ENCODE measurements around the gene CNDP1. TPM values are rescaled to one million over a fixed set of nuclear protein-coding genes. Genes with fewer than 3 reads are reported as not detected.

CNDP1 gene
- total RNA-seq, 2 donors from 2014 or later, result under 0.01 TPM; not detected in 1

DNA sequence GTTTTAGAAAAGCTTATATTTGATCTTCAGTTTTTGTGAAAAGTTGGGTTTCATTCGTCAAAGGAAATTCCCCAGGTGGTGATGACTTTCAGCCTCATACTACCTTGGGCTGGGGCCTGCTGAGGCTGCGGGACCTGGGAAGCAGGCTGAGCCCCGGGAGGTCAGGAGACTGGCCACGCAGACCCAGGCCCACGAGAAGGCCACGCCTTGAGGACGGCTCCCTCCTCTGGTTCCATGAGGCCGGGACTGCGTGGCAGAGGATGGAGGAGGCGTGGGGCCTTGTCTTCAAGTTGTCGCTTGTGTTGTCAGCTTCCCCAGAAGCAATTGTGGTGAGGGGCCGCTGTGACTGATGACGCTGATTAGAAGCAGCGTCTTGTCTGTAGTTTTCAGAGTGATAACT, 26.4 kb upstream of the CNDP1 start:
- intact Hi-C loops (cut with DNase I), result no loop called here
- Histone ChIP-seq H3K27me3 (no peaks in the 10 kb centered on the region), H3K27ac (peak overlapping the region; percentile 60 to 86 (median 78)), H3K4me1 (peaks cover 69% of the 10 kb centered on the region), H3K36me3 (replicated peaks in 1 of 2; ENCODE audit: insufficient read depth in 1 of 2, low read depth in 2 of 2) (peaks cover 0 to 24% of the 10 kb centered on the region in 2 donors), H3K9me3 (no peaks in the 10 kb centered on the region), H3K4me3 (no peak overlapping the region)
- TF ChIP-seq, protein P1, sequence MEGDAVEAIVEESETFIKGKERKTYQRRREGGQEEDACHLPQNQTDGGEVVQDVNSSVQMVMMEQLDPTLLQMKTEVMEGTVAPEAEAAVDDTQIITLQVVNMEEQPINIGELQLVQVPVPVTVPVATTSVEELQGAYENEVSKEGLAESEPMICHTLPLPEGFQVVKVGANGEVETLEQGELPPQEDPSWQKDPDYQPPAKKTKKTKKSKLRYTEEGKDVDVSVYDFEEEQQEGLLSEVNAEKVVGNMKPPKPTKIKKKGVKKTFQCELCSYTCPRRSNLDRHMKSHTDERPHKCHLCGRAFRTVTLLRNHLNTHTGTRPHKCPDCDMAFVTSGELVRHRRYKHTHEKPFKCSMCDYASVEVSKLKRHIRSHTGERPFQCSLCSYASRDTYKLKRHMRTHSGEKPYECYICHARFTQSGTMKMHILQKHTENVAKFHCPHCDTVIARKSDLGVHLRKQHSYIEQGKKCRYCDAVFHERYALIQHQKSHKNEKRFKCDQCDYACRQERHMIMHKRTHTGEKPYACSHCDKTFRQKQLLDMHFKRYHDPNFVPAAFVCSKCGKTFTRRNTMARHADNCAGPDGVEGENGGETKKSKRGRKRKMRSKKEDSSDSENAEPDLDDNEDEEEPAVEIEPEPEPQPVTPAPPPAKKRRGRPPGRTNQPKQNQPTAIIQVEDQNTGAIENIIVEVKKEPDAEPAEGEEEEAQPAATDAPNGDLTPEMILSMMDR (IDR thresholded peaks at IDR 0.05), result no peak
- peak in 1 of 3 donors; percentile 26 for TF ChIP-seq POLR2A (IDR thresholded peaks at IDR 0.05)
- 41 to 44% methylated on average over 13 to 14 of the region's 14 CpGs for WGBS, 2 donors
- no peak for DNase-seq
- ATAC-seq, result no peak

DNA sequence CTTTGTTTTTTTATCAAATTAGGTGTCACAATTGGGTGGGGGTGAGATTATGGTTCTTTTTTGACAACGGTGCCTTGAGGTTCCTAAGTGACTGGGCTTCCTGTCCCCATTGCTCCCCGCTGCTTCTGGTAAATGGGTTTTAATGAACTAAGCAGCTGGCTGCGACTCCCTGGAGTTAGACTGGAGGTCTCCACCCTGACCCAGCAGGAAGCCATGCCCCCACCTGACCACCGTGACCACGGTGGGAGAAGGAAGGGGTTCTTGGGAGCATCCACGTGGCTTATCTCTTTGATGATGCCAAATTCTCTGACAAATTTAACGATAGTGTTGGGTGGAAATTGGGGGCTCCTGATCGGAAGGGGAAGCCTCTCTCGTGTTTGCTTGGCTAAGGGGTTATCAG, 25.9 kb upstream of the CNDP1 start:
- peak in 1 of 4 donors; percentile 9 for DNase-seq

DNA sequence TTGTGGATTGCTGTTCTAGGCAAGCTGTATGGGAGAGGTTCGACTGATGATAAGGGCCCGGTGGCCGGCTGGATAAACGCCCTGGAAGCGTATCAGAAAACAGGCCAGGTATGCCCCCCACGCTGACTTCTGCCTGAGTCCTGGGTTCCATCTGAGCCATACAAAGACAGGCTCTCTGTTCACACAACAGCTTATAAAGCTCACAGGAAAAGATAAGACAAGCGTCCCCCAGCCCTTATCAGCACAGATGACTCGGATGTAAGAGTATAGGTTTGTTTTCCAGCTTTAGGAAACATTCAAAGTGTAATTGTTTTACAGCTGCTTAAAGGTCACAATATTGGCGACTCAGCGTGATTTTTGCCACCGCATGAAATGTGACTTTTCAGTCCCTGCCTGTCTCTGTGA, 25.5 kb upstream of the CNDP1 start:
- intact Hi-C loops (cut with DNase I), result no loop called here
- Histone ChIP-seq H3K27me3 (no peaks in the 10 kb centered on the region), H3K9me3 (no peaks in the 10 kb centered on the region), H3K4me3 (no peak overlapping the region), H3K36me3 (replicated peaks in 1 of 2; ENCODE audit: insufficient read depth in 1 of 2, low read depth in 2 of 2) (peaks cover 6 to 29% of the 10 kb centered on the region in 2 donors), H3K27ac (peak overlapping the region; percentile 60 to 86 (median 78)), H3K4me1 (peaks cover 65% of the 10 kb centered on the region)
- no peak for TF ChIP-seq POLR2A (IDR thresholded peaks at IDR 0.05)
- TF ChIP-seq, protein P1 (IDR thresholded peaks at IDR 0.05), result no peak
- peak in 1 of 4 donors; percentile 8 for DNase-seq
- no peak for ATAC-seq
- 33 to 45% methylated on average over 11 of the region's 11 CpGs for WGBS, 2 donors

More for the DNA sequence above, 25.9 kb upstream of the CNDP1 start:
- Histone ChIP-seq H3K27ac (peak overlapping the region; percentile 60 to 86 (median 78)), H3K9me3 (no peaks in the 10 kb centered on the region), H3K36me3 (replicated peaks in 1 of 2; ENCODE audit: insufficient read depth in 1 of 2, low read depth in 2 of 2) (peaks cover 2 to 28% of the 10 kb centered on the region in 2 donors), H3K27me3 (no peaks in the 10 kb centered on the region), H3K4me1 (peaks cover 65% of the 10 kb centered on the region), H3K4me3 (no peak overlapping the region)
- TF ChIP-seq POLR2A (IDR thresholded peaks at IDR 0.05), result no peak
- TF ChIP-seq, protein P1 (IDR thresholded peaks at IDR 0.05), result no peak
- no peak for ATAC-seq
- intact Hi-C loops (cut with DNase I), result no loop called here
- 48 to 60% methylated on average over 9 of the region's 9 CpGs for WGBS, 2 donors

DNA sequence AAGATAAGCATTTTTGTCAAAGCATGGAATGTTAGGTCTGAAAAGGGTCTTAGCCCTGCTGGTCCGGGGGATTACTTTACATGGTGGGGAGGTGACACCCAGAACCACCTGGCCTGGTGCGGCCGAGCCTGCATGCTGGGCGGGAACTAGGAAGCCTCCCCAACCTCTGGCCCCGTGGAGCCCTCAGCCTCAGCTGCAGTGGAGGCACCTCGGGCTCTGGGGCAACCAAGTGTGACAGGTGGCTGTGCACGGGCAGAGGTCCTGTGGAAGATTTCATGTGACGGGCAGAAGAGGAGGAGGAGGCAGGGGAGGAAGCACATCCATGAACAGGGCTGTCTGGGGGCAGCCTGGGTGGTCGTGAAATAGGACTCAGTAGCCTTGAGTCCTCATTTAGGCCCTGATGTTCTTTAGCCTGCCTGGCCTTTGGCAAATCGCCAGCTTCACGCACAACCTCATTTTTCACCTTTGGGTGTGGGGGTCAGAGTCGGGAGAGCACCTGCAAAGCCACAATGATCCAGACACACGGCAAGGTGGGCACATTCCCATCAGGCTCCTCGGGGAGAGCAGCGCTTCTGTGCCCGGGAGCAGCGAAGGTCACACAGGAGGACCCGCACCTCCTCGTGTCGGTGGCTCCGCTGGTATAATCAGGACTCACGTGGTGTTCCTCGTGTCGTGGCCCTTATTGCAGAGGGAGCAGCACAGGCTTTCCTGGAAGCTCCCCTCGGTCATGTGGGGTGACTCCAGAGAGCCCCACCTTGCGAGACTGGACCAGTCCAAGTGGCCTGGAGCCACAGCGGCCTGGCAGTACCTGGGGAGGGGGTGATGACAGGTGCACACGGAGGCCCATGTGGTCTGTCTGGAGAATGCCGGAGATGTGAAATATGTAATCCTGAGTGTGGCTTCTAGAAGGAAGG, 24.2 kb upstream of the CNDP1 start:
- DNase-seq (peak in 1 of 4 donors; percentile 10), ATAC-seq (no peak)
- 81 to 83% methylated on average over 29 of the region's 29 CpGs for WGBS, 2 donors
- Histone ChIP-seq H3K9me3 (no peaks in the 10 kb centered on the region), H3K4me1 (peaks cover 65% of the 10 kb centered on the region), H3K27ac (peak overlapping the region in 1 of 4 donors; percentile 6), H3K27me3 (no peaks in the 10 kb centered on the region), H3K4me3 (no peak overlapping the region), H3K36me3 (replicated peaks in 1 of 2; ENCODE audit: insufficient read depth in 1 of 2, low read depth in 2 of 2) (peaks cover 6 to 24% of the 10 kb centered on the region in 2 donors)
- TF ChIP-seq, protein P1 (IDR thresholded peaks at IDR 0.05), result no peak
- no peak for TF ChIP-seq POLR2A (IDR thresholded peaks at IDR 0.05)
- intact Hi-C loops (cut with DNase I), result no loop called here

All from body of pancreas (tissue), 4 donors.